HEK293 (cell line): Measurements from ENCODE around the gene BAIAP2L2.

Experiments used
- BCL11A ChIP-seq: fragments of 450-650 bp; formaldehyde crosslinking; IDR thresholded peaks from 2 replicates; pipeline ENCODE4 v1.5.1; 2016; ENCODE audit warnings: low read depth, missing biosample characterization, missing genetic modification characterization
- CTCF ChIP-seq: fragments of 450-650 bp; formaldehyde crosslinking; IDR thresholded peaks from 2 replicates; pipeline ENCODE4 v1.5.1; 2016; ENCODE audit warnings: missing biosample characterization, missing genetic modification characterization
- GLI4 ChIP-seq: fragments of 450-650 bp; formaldehyde crosslinking; IDR thresholded peaks from 2 replicates; pipeline ENCODE4 v1.5.1; 2016; ENCODE audit warnings: missing biosample characterization, missing genetic modification characterization
- REST ChIP-seq: fragments of 450-650 bp; formaldehyde crosslinking; IDR thresholded peaks from 2 replicates; pipeline ENCODE4 v1.5.1; 2016; ENCODE audit warnings: missing biosample characterization, missing genetic modification characterization
- YY1 ChIP-seq: fragments of 450-650 bp; formaldehyde crosslinking; IDR thresholded peaks from 2 replicates; pipeline ENCODE4 v1.5.1; 2018; ENCODE audit warnings: missing biosample characterization, missing genetic modification characterization
- ZFP3 ChIP-seq: fragments of 450-650 bp; formaldehyde crosslinking; IDR thresholded peaks from 2 replicates; pipeline ENCODE4 v1.5.1; 2016; ENCODE audit warnings: low read depth, missing biosample characterization, missing genetic modification characterization
- ZNF138 ChIP-seq: fragments of 450-650 bp; formaldehyde crosslinking; IDR thresholded peaks from 2 replicates; pipeline ENCODE4 v1.5.1; 2016; ENCODE audit warnings: missing biosample characterization, missing genetic modification characterization, borderline replicate concordance
- ZNF184 ChIP-seq: fragments of 450-650 bp; IDR thresholded peaks from 2 replicates; pipeline ENCODE4 v1.5.1; 2018; ENCODE audit warnings: missing biosample characterization, mild to moderate bottlenecking, missing genetic modification characterization
- ZNF221 ChIP-seq: fragments of 450-650 bp; formaldehyde crosslinking; IDR thresholded peaks from 2 replicates; pipeline ENCODE4 v1.5.1; 2017; ENCODE audit warnings: missing biosample characterization, missing genetic modification characterization, borderline replicate concordance
- ZNF26 ChIP-seq: fragments of 450-650 bp; formaldehyde crosslinking; IDR thresholded peaks from 2 replicates; pipeline ENCODE4 v1.5.1; 2016; ENCODE audit warnings: missing biosample characterization, missing genetic modification characterization
- ZNF629 ChIP-seq: fragments of 450-650 bp; formaldehyde crosslinking; IDR thresholded peaks from 2 replicates; pipeline ENCODE4 v1.5.1; 2017; ENCODE audit warnings: missing biosample characterization, missing genetic modification characterization
- ZNF670 ChIP-seq: fragments of 450-650 bp; formaldehyde crosslinking; IDR thresholded peaks from 2 replicates; pipeline ENCODE4 v1.5.1; 2016; ENCODE audit warnings: missing biosample characterization, missing genetic modification characterization, low read depth
- ZNF776 ChIP-seq: fragments of 450-650 bp; formaldehyde crosslinking; IDR thresholded peaks from 2 replicates; pipeline ENCODE4 v1.5.0; 2017; ENCODE audit warnings: missing biosample characterization, missing genetic modification characterization, borderline replicate concordance
- ZNF792 ChIP-seq: fragments of 450-650 bp; formaldehyde crosslinking; IDR thresholded peaks from 2 replicates; pipeline ENCODE4 v1.5.1; 2016; ENCODE audit warnings: missing biosample characterization, missing genetic modification characterization

- TF ChIP-seq ZFP3, result no peak
- TF ChIP-seq ZNF776 (tag by site-specific recombination), result no peak
- no peak for TF ChIP-seq ZNF629 (tag by site-specific recombination)
- no peak for TF ChIP-seq REST (tag by site-specific recombination)
- no peak for TF ChIP-seq CTCF (tag by site-specific recombination)
- no peak for TF ChIP-seq GLI4 (tag by site-specific recombination)
- TF ChIP-seq YY1 (tag by site-specific recombination), result no peak
- no peak for TF ChIP-seq ZNF26 (tag by site-specific recombination)
- TF ChIP-seq ZNF792 (tag by site-specific recombination), result no peak
- TF ChIP-seq BCL11A (tag by site-specific recombination), result no peak
- no peak for TF ChIP-seq ZNF670 (tag by site-specific recombination)
- TF ChIP-seq ZNF138 (tag by site-specific recombination), result no peak
- TF ChIP-seq ZNF184, result no peak
- TF ChIP-seq ZNF221, result no peak
Observed at GRCh38 chr22:38144025-38144405, 33.5 kb upstream of the BAIAP2L2 start.
